ENCODE data around the gene ZNF584.

DNA sequence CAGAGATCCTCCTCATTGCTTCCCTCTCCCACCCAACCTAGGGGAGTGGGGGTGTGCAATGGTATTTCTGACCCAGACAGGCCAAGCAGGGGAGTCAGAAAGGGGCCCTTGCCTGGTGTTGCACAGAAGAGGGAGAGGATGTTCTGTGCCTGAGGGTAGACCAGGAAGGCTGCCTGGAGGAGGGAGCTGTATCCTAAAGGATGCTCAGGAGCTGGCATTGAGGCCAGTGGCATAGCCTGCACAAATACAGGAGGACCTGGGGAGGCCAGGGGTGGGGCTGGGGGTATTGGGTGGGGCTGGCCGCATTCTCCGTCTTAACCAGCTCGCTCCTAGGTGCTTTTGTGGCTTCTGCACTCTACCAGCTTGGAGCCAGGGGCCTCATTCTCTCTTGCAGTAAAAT lies 8.5 kb upstream of the ZNF584 start:
- TF ChIP-seq, protein P1, sequence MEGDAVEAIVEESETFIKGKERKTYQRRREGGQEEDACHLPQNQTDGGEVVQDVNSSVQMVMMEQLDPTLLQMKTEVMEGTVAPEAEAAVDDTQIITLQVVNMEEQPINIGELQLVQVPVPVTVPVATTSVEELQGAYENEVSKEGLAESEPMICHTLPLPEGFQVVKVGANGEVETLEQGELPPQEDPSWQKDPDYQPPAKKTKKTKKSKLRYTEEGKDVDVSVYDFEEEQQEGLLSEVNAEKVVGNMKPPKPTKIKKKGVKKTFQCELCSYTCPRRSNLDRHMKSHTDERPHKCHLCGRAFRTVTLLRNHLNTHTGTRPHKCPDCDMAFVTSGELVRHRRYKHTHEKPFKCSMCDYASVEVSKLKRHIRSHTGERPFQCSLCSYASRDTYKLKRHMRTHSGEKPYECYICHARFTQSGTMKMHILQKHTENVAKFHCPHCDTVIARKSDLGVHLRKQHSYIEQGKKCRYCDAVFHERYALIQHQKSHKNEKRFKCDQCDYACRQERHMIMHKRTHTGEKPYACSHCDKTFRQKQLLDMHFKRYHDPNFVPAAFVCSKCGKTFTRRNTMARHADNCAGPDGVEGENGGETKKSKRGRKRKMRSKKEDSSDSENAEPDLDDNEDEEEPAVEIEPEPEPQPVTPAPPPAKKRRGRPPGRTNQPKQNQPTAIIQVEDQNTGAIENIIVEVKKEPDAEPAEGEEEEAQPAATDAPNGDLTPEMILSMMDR (IDR thresholded peaks at IDR 0.05; ENCODE audit: low read depth, low read length) = no peak
- TF ChIP-seq POLR2A (IDR thresholded peaks at IDR 0.05; ENCODE audit: extremely low read depth, insufficient read length) = no peak

All from NB4 (cell line).